GM12878 (cell line): Measurements from ENCODE around the gene HID1.

Experiments used
- CBX3 ChIP-seq: fragments of 200-600 bp; sonication (generic); IDR thresholded peaks from 2 replicates; pipeline ENCODE4 v1.6.1; 2016; ENCODE audit warnings: low read depth, borderline replicate concordance
- EGR1 ChIP-seq, 2 experiments: IDR thresholded peaks; 1 replicate in 1 of 2; 2 replicates in 1 of 2; pipeline ENCODE4 v1.6.1; 2011 to 2012; ENCODE audit warnings: low read depth in 2 of 2, low read length in 2 of 2, borderline replicate concordance in 1 of 2, mild to moderate bottlenecking in 1 of 2, moderate library complexity in 1 of 2
- TF ChIP-seq, protein P1 (sequence below): IDR thresholded peaks from 2 replicates; pipeline ENCODE4 v1.6.1; 2011; ENCODE audit warnings: low read depth, low read length, improper control_type of control experiment, borderline replicate concordance
- TF ChIP-seq, protein P2 (sequence below): fragments of 450-650 bp; conservative IDR thresholded peaks from 2 replicates; pipeline ENCODE4 v1.6.1; 2017; ENCODE audit warnings: mild to moderate bottlenecking, moderate library complexity
- TF ChIP-seq, protein P3 (sequence below): fragments of 150-350 bp; IDR thresholded peaks from 2 replicates; pipeline ENCODE4 v1.6.1; 2016; ENCODE audit warnings: low read depth, low read length
- TF ChIP-seq, protein P4 (sequence below), 3 experiments: IDR thresholded peaks in 2 of 3; conservative IDR thresholded peaks in 1 of 3; 2 replicates each; pipeline ENCODE4 v1.5.1; 2011; ENCODE audit warnings: low read depth in 3 of 3, low read length in 3 of 3, mild to moderate bottlenecking in 3 of 3, control low read depth in 2 of 3, moderate library complexity in 2 of 3, inconsistent platforms in 1 of 3, mixed read lengths in 1 of 3; ENCODE audit not compliant: control insufficient read depth in 2 of 3, insufficient read depth in 1 of 3; ENCODE audit errors: extremely low read depth in 1 of 3

- TF ChIP-seq EGR1 (IDR thresholded peaks at IDR 0.05; ENCODE audit: borderline replicate concordance in 1 of 2, low read depth in 2 of 2, low read length in 2 of 2) (no peak), CBX3 (no peak)
- TF ChIP-seq, protein P1, sequence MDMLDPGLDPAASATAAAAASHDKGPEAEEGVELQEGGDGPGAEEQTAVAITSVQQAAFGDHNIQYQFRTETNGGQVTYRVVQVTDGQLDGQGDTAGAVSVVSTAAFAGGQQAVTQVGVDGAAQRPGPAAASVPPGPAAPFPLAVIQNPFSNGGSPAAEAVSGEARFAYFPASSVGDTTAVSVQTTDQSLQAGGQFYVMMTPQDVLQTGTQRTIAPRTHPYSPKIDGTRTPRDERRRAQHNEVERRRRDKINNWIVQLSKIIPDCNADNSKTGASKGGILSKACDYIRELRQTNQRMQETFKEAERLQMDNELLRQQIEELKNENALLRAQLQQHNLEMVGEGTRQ, result no peak
- TF ChIP-seq, protein P2, sequence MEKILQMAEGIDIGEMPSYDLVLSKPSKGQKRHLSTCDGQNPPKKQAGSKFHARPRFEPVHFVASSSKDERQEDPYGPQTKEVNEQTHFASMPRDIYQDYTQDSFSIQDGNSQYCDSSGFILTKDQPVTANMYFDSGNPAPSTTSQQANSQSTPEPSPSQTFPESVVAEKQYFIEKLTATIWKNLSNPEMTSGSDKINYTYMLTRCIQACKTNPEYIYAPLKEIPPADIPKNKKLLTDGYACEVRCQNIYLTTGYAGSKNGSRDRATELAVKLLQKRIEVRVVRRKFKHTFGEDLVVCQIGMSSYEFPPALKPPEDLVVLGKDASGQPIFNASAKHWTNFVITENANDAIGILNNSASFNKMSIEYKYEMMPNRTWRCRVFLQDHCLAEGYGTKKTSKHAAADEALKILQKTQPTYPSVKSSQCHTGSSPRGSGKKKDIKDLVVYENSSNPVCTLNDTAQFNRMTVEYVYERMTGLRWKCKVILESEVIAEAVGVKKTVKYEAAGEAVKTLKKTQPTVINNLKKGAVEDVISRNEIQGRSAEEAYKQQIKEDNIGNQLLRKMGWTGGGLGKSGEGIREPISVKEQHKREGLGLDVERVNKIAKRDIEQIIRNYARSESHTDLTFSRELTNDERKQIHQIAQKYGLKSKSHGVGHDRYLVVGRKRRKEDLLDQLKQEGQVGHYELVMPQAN, result no peak
- TF ChIP-seq, protein P3, sequence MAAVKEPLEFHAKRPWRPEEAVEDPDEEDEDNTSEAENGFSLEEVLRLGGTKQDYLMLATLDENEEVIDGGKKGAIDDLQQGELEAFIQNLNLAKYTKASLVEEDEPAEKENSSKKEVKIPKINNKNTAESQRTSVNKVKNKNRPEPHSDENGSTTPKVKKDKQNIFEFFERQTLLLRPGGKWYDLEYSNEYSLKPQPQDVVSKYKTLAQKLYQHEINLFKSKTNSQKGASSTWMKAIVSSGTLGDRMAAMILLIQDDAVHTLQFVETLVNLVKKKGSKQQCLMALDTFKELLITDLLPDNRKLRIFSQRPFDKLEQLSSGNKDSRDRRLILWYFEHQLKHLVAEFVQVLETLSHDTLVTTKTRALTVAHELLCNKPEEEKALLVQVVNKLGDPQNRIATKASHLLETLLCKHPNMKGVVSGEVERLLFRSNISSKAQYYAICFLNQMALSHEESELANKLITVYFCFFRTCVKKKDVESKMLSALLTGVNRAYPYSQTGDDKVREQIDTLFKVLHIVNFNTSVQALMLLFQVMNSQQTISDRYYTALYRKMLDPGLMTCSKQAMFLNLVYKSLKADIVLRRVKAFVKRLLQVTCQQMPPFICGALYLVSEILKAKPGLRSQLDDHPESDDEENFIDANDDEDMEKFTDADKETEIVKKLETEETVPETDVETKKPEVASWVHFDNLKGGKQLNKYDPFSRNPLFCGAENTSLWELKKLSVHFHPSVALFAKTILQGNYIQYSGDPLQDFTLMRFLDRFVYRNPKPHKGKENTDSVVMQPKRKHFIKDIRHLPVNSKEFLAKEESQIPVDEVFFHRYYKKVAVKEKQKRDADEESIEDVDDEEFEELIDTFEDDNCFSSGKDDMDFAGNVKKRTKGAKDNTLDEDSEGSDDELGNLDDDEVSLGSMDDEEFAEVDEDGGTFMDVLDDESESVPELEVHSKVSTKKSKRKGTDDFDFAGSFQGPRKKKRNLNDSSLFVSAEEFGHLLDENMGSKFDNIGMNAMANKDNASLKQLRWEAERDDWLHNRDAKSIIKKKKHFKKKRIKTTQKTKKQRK, result no peak
- TF ChIP-seq, protein P4, sequence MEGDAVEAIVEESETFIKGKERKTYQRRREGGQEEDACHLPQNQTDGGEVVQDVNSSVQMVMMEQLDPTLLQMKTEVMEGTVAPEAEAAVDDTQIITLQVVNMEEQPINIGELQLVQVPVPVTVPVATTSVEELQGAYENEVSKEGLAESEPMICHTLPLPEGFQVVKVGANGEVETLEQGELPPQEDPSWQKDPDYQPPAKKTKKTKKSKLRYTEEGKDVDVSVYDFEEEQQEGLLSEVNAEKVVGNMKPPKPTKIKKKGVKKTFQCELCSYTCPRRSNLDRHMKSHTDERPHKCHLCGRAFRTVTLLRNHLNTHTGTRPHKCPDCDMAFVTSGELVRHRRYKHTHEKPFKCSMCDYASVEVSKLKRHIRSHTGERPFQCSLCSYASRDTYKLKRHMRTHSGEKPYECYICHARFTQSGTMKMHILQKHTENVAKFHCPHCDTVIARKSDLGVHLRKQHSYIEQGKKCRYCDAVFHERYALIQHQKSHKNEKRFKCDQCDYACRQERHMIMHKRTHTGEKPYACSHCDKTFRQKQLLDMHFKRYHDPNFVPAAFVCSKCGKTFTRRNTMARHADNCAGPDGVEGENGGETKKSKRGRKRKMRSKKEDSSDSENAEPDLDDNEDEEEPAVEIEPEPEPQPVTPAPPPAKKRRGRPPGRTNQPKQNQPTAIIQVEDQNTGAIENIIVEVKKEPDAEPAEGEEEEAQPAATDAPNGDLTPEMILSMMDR (IDR thresholded peaks at IDR 0.05 in 2 of 3, conservative IDR thresholded peaks at IDR 0.05 in 1 of 3; ENCODE audit: control insufficient read depth in 2 of 3, extremely low read depth in 1 of 3, insufficient read depth in 1 of 3, low read depth in 3 of 3, low read length in 3 of 3), result no peak
Observed at GRCh38 chr17:74941128-74941725, 31.3 kb downstream of the HID1 start.
